Measurements from ENCODE around the gene KRT5. TPM values are rescaled to one million over a fixed set of nuclear protein-coding genes. Genes with fewer than 3 reads are reported as not detected.

Gene KRT5
- total RNA-seq, 1 experiment from 2014 or later: 89.7 TPM

- TF ChIP-seq CTCF (conservative IDR thresholded peaks at IDR 0.05): no peak
- Histone ChIP-seq H3K9me3 (ENCODE audit: insufficient read depth, low read depth) (0 out of 2 replicates have a peak, but pooled peaks cover 3% of the 10 kb centered on the region), H2AFZ (no peak overlapping the region), H3K9me2 (ENCODE audit: insufficient read depth) (no peaks in the 10 kb centered on the region), H3K4me2 (peak overlapping the region; percentile 57), H3K36me3 (ENCODE audit: low read depth) (no peaks in the 10 kb centered on the region), H4K20me1 (ENCODE audit: insufficient read depth) (no peaks in the 10 kb centered on the region), H3K27ac (peak overlapping the region; percentile 68), H3K27me3 (ENCODE audit: insufficient read depth, low read depth) (no peaks in the 10 kb centered on the region), H3K4me3 (no peak overlapping the region), H3F3A (ENCODE audit: insufficient read depth, low read depth) (peaks cover 20% of the 10 kb centered on the region; the same call in 1 of the 2 replicates), H3K79me2 (ENCODE audit: low read depth) (no peaks in the 10 kb centered on the region), H3K4me1 (replicated peaks; ENCODE audit: insufficient read depth) (peaks cover 41% of the 10 kb centered on the region)
- intact Hi-C loops (cut with micrococcal nuclease; ENCODE audit: unreplicated experiment): loop anchor here (1.0 kb wide), 1 partner anchor 26 kb away; no protein-coding TSS in a partner anchor
- CTCF ChIA-PET: interaction anchor here (1.0 to 1.6 kb wide), 3 partner anchors 24 to 105 kb away, joined by 3 to 4 read pairs (median 3); partner anchors contain the start of gene KRT5
- BruUV-seq (replicated peaks): no TSS peak
- DNase-seq: no peak
- POLR2A ChIA-PET (ENCODE audit: unreplicated experiment): interaction anchor here (0.6 to 1.1 kb wide), 5 partner anchors 23 to 352 kb away, joined by 3 to 5 read pairs (median 4); no protein-coding TSS in a partner anchor
Measured at GRCh38 chr12:52496054-52496453, 24.1 kb downstream of the KRT5 start.

- peak in 1 of 2 experiments; percentile 51 for DNase-seq
- Histone ChIP-seq H3K9me2 (ENCODE audit: insufficient read depth) (no peaks in the 10 kb centered on the region), H3K4me1 (replicated peaks; ENCODE audit: insufficient read depth) (peaks cover 41% of the 10 kb centered on the region), H3F3A (ENCODE audit: insufficient read depth, low read depth) (peaks cover 20% of the 10 kb centered on the region; the same call in 1 of the 2 replicates), H3K27ac (no peak overlapping the region), H3K79me2 (ENCODE audit: low read depth) (no peaks in the 10 kb centered on the region), H3K27me3 (ENCODE audit: insufficient read depth, low read depth) (no peaks in the 10 kb centered on the region), H4K20me1 (ENCODE audit: insufficient read depth) (no peaks in the 10 kb centered on the region), H3K4me2 (peak overlapping the region; percentile 57), H3K9me3 (ENCODE audit: insufficient read depth, low read depth) (0 out of 2 replicates have a peak, but pooled peaks cover 3% of the 10 kb centered on the region), H2AFZ (no peak overlapping the region), H3K4me3 (no peak overlapping the region), H3K36me3 (ENCODE audit: low read depth) (no peaks in the 10 kb centered on the region)
- TF ChIP-seq EZH2 (IDR thresholded peaks at IDR 0.05; ENCODE audit: low read depth): no peak
- intact Hi-C loops (cut with micrococcal nuclease; ENCODE audit: unreplicated experiment): loop anchor here (2.0 kb wide), 2 partner anchors 53 to 375 kb away; no protein-coding TSS in a partner anchor
- ChIA-PET CTCF (interaction anchor here (0.6 to 1.1 kb wide), 3 partner anchors 10 to 105 kb away, joined by 3 to 4 read pairs (median 3); partner anchors contain the start of gene KRT5), POLR2A (ENCODE audit: unreplicated experiment) (interaction anchor here (0.6 to 0.7 kb wide), 4 partner anchors 50 to 262 kb away, joined by 3 to 5 read pairs (median 4); partner anchors contain the start of gene KRT7)
- BruUV-seq (replicated peaks): no TSS peak
Measured at GRCh38 chr12:52495389-52495788, 24.8 kb downstream of the KRT5 start.

- H3K36me3 ChIP-seq (ENCODE audit: low read depth): no peaks in the 10 kb centered on the region
- H3K27ac ChIP-seq: no peak overlapping the region
- H2AFZ ChIP-seq: no peak overlapping the region
- H3K4me1 ChIP-seq (replicated peaks; ENCODE audit: insufficient read depth): peaks cover 41% of the 10 kb centered on the region
- no peaks in the 10 kb centered on the region for H4K20me1 ChIP-seq (ENCODE audit: insufficient read depth)
- H3K9me3 ChIP-seq (ENCODE audit: insufficient read depth, low read depth): no peaks in the 10 kb centered on the region
- ChIA-PET CTCF (interaction anchor here (1.1 to 1.3 kb wide), 3 partner anchors 13 to 376 kb away, joined by 3 to 5 read pairs (median 5); no protein-coding TSS in a partner anchor), POLR2A (ENCODE audit: unreplicated experiment) (interaction anchor here (0.5 to 1.0 kb wide), 7 partner anchors 29 to 805 kb away, joined by 3 to 9 read pairs (median 3); partner anchors contain the start of gene MYG1)
- H3K4me3 ChIP-seq: no peak overlapping the region
- no TSS peak for BruUV-seq (replicated peaks)
- peaks cover 20% of the 10 kb centered on the region; the same call in 1 of the 2 replicates for H3F3A ChIP-seq (ENCODE audit: insufficient read depth, low read depth)
- intact Hi-C loops (cut with micrococcal nuclease; ENCODE audit: unreplicated experiment): loop anchor here (2.0 to 5.0 kb wide), 3 partner anchors 52 to 376 kb away; no protein-coding TSS in a partner anchor
- no peaks in the 10 kb centered on the region for H3K79me2 ChIP-seq (ENCODE audit: low read depth)
- DNase-seq: peak in 1 of 2 experiments; percentile 70
- H3K4me2 ChIP-seq: peak overlapping the region; percentile 10; the same call in 1 of the 2 replicates
- no peaks in the 10 kb centered on the region for H3K27me3 ChIP-seq (ENCODE audit: insufficient read depth, low read depth)
- TF ChIP-seq EZH2 (IDR thresholded peaks at IDR 0.05; ENCODE audit: low read depth) (no peak), CTCF (conservative IDR thresholded peaks at IDR 0.05) (no peak)
- no peaks in the 10 kb centered on the region for H3K9me2 ChIP-seq (ENCODE audit: insufficient read depth)
Measured at GRCh38 chr12:52494518-52494917, 25.7 kb downstream of the KRT5 start.

Measured in PC-9 (cell line).